ENCODE results near the gene SLC6A11. TPM values are rescaled to one million over a fixed set of nuclear protein-coding genes. Genes with fewer than 3 reads are reported as not detected.

SLC6A11 gene
- total RNA-seq, 1 donor: not detected

GRCh38 chr3:10982782-10983181, 166.8 kb downstream of the SLC6A11 start:
- no peak for DNase-seq (ENCODE audit: low read depth)
- no peak for TF ChIP-seq CTCF (IDR thresholded peaks at IDR 0.05; ENCODE audit: insufficient read depth, low read depth, low read length)
- H3K4me3 ChIP-seq (ENCODE audit: low read depth, low read length): no peak overlapping the region

DNA sequence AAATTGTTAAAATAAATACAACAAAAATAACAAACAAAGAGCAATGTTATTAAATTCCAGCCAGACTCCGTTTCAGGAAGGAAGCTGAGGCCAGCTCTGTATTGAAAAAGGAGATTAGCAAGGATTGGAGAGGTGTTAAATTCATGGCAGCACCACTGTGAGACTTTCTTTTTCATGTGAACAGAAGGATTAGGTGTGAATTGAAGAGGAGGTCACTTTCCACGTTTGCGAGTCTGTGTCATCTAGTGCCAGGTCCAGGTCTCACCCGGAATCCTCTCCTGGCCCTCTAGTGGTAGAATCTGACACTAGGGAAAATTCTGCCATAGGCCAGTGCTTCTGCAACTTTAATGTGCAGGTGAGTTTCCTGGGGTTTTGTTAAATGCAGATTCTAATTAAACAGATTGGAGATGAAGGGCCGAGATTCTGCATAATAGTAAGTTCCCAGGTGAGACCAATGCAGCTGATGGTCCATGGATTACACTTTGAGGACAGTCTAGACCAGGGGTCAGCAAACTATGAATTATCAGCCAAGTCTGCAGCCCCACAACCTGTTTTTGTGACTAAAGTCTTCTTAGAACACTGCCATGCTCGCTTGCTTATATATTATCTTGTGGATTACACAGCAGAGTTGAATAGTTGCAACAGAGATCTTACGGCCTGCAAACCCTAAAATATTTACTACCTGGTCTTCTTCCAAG, 167.3 kb downstream of the SLC6A11 start:
- H3K4me3 ChIP-seq (ENCODE audit: low read depth, low read length): no peak overlapping the region
- DNase-seq (ENCODE audit: low read depth): peak; percentile 19
- peak; percentile 90 for TF ChIP-seq CTCF (IDR thresholded peaks at IDR 0.05; ENCODE audit: insufficient read depth, low read depth, low read length)

DNA sequence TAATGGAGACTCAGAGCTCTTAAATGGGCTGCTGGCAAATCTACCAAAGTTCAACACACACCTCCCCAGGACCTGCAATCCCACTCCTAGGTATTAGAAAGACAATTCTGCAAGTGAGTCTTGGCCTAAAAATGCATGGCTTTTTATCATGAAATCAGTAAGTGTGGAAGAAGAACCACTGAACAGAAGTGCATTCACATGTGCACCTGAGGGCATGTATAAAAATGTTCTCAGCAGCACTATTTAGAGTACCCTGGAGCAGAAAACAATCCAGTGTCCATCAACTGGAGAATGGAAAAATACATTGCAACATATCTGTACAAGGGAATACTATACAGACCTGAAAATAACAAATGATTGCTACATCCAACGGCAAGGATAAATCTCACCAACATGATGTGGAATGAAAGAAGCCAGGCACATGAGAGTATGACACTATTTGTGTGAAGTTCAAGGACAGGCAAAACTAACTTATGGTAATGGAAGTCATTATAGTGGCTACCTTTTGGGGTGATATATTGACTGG, 168.4 kb downstream of the SLC6A11 start:
- no peak overlapping the region for H3K4me3 ChIP-seq (ENCODE audit: low read depth, low read length)
- TF ChIP-seq CTCF (IDR thresholded peaks at IDR 0.05; ENCODE audit: insufficient read depth, low read depth, low read length): no peak
- DNase-seq (ENCODE audit: low read depth): no peak

DNA sequence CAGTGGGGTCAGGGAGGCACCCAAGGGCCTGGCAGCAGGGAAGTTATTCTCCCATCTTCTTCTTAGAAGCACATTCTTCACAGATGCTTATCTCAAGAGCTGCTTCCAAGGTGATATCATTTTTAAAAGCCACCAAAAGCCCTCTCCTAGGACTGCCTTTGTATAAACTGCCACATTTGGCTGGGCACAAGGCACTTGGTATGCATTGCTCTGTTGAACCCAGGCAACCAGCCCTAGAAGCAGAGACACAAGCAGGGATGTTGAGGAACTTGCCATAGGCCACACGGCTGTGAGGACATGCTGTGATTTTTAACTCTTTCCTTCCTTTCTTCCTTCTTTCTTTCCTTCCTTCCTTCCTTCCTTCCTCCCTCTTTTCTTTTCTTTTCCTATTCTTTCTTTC, 169.2 kb downstream of the SLC6A11 start:
- DNase-seq (ENCODE audit: low read depth): no peak
- no peak overlapping the region for H3K4me3 ChIP-seq (ENCODE audit: low read depth, low read length)
- no peak for TF ChIP-seq CTCF (IDR thresholded peaks at IDR 0.05; ENCODE audit: insufficient read depth, low read depth, low read length)

GRCh38 chr3:10986592-10986991, 170.6 kb downstream of the SLC6A11 start:
- DNase-seq (ENCODE audit: low read depth): no peak
- no peak overlapping the region for H3K4me3 ChIP-seq (ENCODE audit: low read depth, low read length)
- no peak for TF ChIP-seq CTCF (IDR thresholded peaks at IDR 0.05; ENCODE audit: insufficient read depth, low read depth, low read length)

GRCh38 chr3:10988001-10988665, 172.1 kb downstream of the SLC6A11 start:
- TF ChIP-seq CTCF (IDR thresholded peaks at IDR 0.05; ENCODE audit: insufficient read depth, low read depth, low read length): no peak
- no peak overlapping the region for H3K4me3 ChIP-seq (ENCODE audit: low read depth, low read length)
- DNase-seq (ENCODE audit: low read depth): no peak

All from fibroblast of villous mesenchyme (primary cell).